Breast epithelium (tissue), 4 donors: ENCODE results near the gene CAMK2D. TPM values are rescaled to one million over a fixed set of nuclear protein-coding genes. Genes with fewer than 3 reads are reported as not detected.

Experiments used
- DNase-seq, 2 donors: peaks; one replicate each; pipeline ENCODE4 v3.0.0-alpha.2; 2019; ENCODE audit warnings: low spot score in 2 of 2
- H3K27ac ChIP-seq, 2 donors: fragments of 200-600 bp; sonication (generic) in 1 of 2; one replicate each; pipeline ENCODE4 v1.5.1; 2016 to 2019; ENCODE audit warnings: mild to moderate bottlenecking in 1 of 2
- H3K27me3 ChIP-seq, 2 donors: fragments of 200-600 bp; sonication (generic) in 1 of 2; one replicate each; pipeline versions ENCODE4 v1.5.1 to v1.6.0; 2017 to 2019; ENCODE audit warnings: control low read depth in 1 of 2, mild to moderate bottlenecking in 1 of 2
- H3K36me3 ChIP-seq: fragments of 200-600 bp; one replicate; pipeline ENCODE4 v1.5.1; 2019
- H3K4me1 ChIP-seq, 2 donors: fragments of 200-600 bp; sonication (generic); one replicate each; pipeline ENCODE4 v1.5.1; 2016 to 2019; ENCODE audit warnings: control low read depth in 1 of 2
- H3K4me3 ChIP-seq, 3 donors: fragments of 200-600 bp; sonication (generic); 1 replicate in 2 of 3; 2 replicates in 1 of 3; pipeline ENCODE4 v1.5.1; 2016 to 2019; ENCODE audit warnings: mild to moderate bottlenecking in 3 of 3, moderate library complexity in 2 of 3
- H3K9me3 ChIP-seq, 2 donors: fragments of 200-600 bp; sonication (generic) in 1 of 2; one replicate each; pipeline ENCODE4 v1.5.1; 2016 to 2019; ENCODE audit warnings: control low read depth in 1 of 2
- CTCF ChIP-seq, 3 donors: fragments of 450-650 bp; IDR thresholded peaks; one replicate each; pipeline ENCODE4 v1.5.1; 2016 to 2017; ENCODE audit warnings: antibody characterized with exemption in 3 of 3, mild to moderate bottlenecking in 3 of 3, moderate library complexity in 3 of 3
- POLR2A ChIP-seq: fragments of 450-650 bp; IDR thresholded peaks from one replicate; pipeline ENCODE4 v1.6.1; 2016; ENCODE audit warnings: antibody characterized with exemption, mild to moderate bottlenecking, moderate library complexity
- POLR2AphosphoS5 ChIP-seq, 3 donors: sonication (generic); formaldehyde crosslinking; IDR thresholded peaks; one replicate each; pipeline ENCODE4 v1.6.1; 2017; ENCODE audit warnings: antibody characterized with exemption in 3 of 3
- intact Hi-C: fragments of 100-400 bp; cut with DNase I; formaldehyde crosslinking; loops from one replicate; pipeline ENCODE4 v1.15.1; 2023; ENCODE audit warnings: low total_unique reads
- total RNA-seq, 3 donors: library from RNA; depleted of rRNA; stranded (reverse); fragments of >200 nt; gene quantifications; one replicate each; pipeline ENCODE4 v1.1.0, GENCODE V29; 2016

Gene CAMK2D
- total RNA-seq, 3 donors from 2014 or later = 47.7 to 62.1 (median 57.7) TPM

GRCh38 chr4:113555868-113556267 is 205.7 kb downstream of the CAMK2D start:
- Histone ChIP-seq H3K4me1 (no peaks in the 10 kb centered on the region), H3K9me3 (no peaks in the 10 kb centered on the region), H3K27ac (no peak overlapping the region), H3K27me3 (no peaks in the 10 kb centered on the region), H3K36me3 (no peaks in the 10 kb centered on the region), H3K4me3 (no peak overlapping the region)
- TF ChIP-seq POLR2AphosphoS5 (IDR thresholded peaks at IDR 0.05) = no peak
- TF ChIP-seq POLR2A = no peak
- no peak for TF ChIP-seq CTCF (IDR thresholded peaks at IDR 0.05)
- intact Hi-C loops = loop anchor here (10.0 kb wide), 1 partner anchor 209 kb away; the partner anchor contains the start of gene CAMK2D
- DNase-seq = no peak

- no peak overlapping the region for H3K27ac ChIP-seq
- no peaks in the 10 kb centered on the region for H3K36me3 ChIP-seq
- no peaks in the 10 kb centered on the region for H3K9me3 ChIP-seq
- no peaks in the 10 kb centered on the region for H3K4me1 ChIP-seq
- DNase-seq = no peak
- intact Hi-C loops = loop anchor here (10.0 kb wide), 1 partner anchor 212 kb away; the partner anchor contains the start of gene CAMK2D
- TF ChIP-seq POLR2AphosphoS5 (IDR thresholded peaks at IDR 0.05) = no peak
- no peak for TF ChIP-seq CTCF (IDR thresholded peaks at IDR 0.05)
- TF ChIP-seq POLR2A = no peak
- no peaks in the 10 kb centered on the region for H3K27me3 ChIP-seq
- H3K4me3 ChIP-seq = no peak overlapping the region
Measured at GRCh38 chr4:113553082-113553481, 208.5 kb downstream of the CAMK2D start.

GRCh38 chr4:113550510-113550909 is 211.0 kb downstream of the CAMK2D start:
- TF ChIP-seq POLR2AphosphoS5 (IDR thresholded peaks at IDR 0.05) (no peak), CTCF (IDR thresholded peaks at IDR 0.05) (no peak), POLR2A (no peak)
- DNase-seq = no peak
- Histone ChIP-seq H3K36me3 (no peaks in the 10 kb centered on the region), H3K4me3 (no peak overlapping the region), H3K4me1 (no peaks in the 10 kb centered on the region), H3K9me3 (no peaks in the 10 kb centered on the region), H3K27ac (no peak overlapping the region), H3K27me3 (no peaks in the 10 kb centered on the region)
- intact Hi-C loops = loop anchor here (10.0 kb wide), 1 partner anchor 214 kb away; the partner anchor contains the start of gene CAMK2D

GRCh38 chr4:113548303-113548702 is 213.2 kb downstream of the CAMK2D start:
- intact Hi-C loops = no loop called here
- H3K4me1 ChIP-seq = no peaks in the 10 kb centered on the region
- H3K4me3 ChIP-seq = no peak overlapping the region
- no peak for DNase-seq
- no peaks in the 10 kb centered on the region for H3K36me3 ChIP-seq
- H3K27ac ChIP-seq = peak overlapping the region; percentile 56 to 75
- TF ChIP-seq CTCF (IDR thresholded peaks at IDR 0.05) = no peak
- H3K9me3 ChIP-seq = no peaks in the 10 kb centered on the region
- no peaks in the 10 kb centered on the region for H3K27me3 ChIP-seq

- no peaks in the 10 kb centered on the region for H3K27me3 ChIP-seq
- intact Hi-C loops = no loop called here
- peak; percentile 81 to 84 for DNase-seq
- H3K4me3 ChIP-seq = no peak overlapping the region
- H3K36me3 ChIP-seq = no peaks in the 10 kb centered on the region
- peak overlapping the region; percentile 56 to 75 for H3K27ac ChIP-seq
- TF ChIP-seq POLR2A (no peak), POLR2AphosphoS5 (IDR thresholded peaks at IDR 0.05) (peak in 2 of 3 donors; percentile 57 to 75), CTCF (IDR thresholded peaks at IDR 0.05) (peak; percentile 86 to 96 (median 89))
- H3K4me1 ChIP-seq = no peaks in the 10 kb centered on the region
- no peaks in the 10 kb centered on the region for H3K9me3 ChIP-seq
Measured at GRCh38 chr4:113547487-113548042, 214.0 kb downstream of the CAMK2D start.
